Activated naive CD4-positive, alpha-beta T cell treated with anti-CD3 and anti-CD28 coated beads for 36 hours (primary cell): ENCODE results near the gene CARNS1. TPM values are rescaled to one million over a fixed set of nuclear protein-coding genes. Genes with fewer than 3 reads are reported as not detected.

Experiments
- CTCF ChIA-PET: fragments of 350-600 bp; sonication (Branson Sonifier 250); formaldehyde crosslinking; loops from one replicate; lab custom pipeline; 2021; ENCODE audit warnings: antibody characterized with exemption; lab: Charles Lee
- DNase-seq: peaks from one replicate; pipeline ENCODE4 v3.0.0-alpha.2; 2020
- H3K27ac Mint-ChIP-seq: one replicate; pipeline ENCODE4 v1.8.0; 2021; ENCODE audit warnings: mild to moderate bottlenecking, mixed read lengths
- H3K27me3 Mint-ChIP-seq: one replicate; pipeline ENCODE4 v1.8.0; 2021; ENCODE audit warnings: low read depth, mixed read lengths
- H3K36me3 Mint-ChIP-seq: one replicate; pipeline ENCODE4 v1.8.0; 2021; ENCODE audit warnings: low read depth, mixed read lengths
- H3K4me1 Mint-ChIP-seq: one replicate; pipeline ENCODE4 v1.8.0; 2021; ENCODE audit warnings: low read depth, mixed read lengths
- H3K4me3 Mint-ChIP-seq: one replicate; pipeline ENCODE4 v1.8.0; 2021; ENCODE audit warnings: mild to moderate bottlenecking, moderate library complexity, mixed read lengths
- H3K9me3 Mint-ChIP-seq: one replicate; pipeline ENCODE4 v1.8.0; 2021; ENCODE audit warnings: mixed read lengths
- intact Hi-C: fragments of 100-400 bp; cut with micrococcal nuclease; formaldehyde crosslinking; loops from one replicate; pipeline ENCODE4 v1.15.1; 2023
- total RNA-seq, 2 experiments: library from RNA; stranded (reverse); gene quantifications; one replicate each; pipeline ENCODE4 v1.2.3, GENCODE V29; 2021

Gene CARNS1
- total RNA-seq, 2 experiments from 2014 or later, result 0.91 to 2.0 TPM

DNA sequence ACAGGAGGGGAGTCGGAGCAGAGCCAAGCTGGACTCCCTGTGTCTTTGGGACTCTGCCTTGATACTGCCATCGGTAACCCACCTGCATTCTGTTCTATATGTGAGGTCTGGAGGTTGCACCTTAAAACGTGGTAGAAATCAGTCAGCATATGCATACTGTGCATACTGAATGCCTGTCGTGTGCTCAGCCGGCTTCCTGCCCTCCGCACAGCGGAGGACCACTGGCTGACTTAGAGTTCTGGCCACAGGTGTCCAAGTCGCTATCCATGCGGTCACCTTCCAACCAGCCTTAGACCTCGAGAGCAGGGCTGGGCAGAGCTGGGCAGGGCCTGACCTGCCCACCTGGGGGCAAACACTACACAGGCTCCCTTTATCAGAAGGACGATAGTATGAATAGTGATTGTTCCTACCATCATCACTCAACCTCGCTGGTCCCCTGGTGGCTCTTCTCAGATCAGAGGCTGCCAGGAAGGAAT, 7.8 kb upstream of the CARNS1 start:
- peak overlapping the region; percentile 92 for H3K27ac Mint-ChIP-seq
- H3K4me3 Mint-ChIP-seq, result peak overlapping the region; percentile 83
- H3K27me3 Mint-ChIP-seq, result no peaks in the 10 kb centered on the region
- peaks cover 81% of the 10 kb centered on the region for H3K4me1 Mint-ChIP-seq
- CTCF ChIA-PET, result interaction anchor here (0.9 to 3.0 kb wide), 4 partner anchors 31 to 237 kb away, joined by 3 to 18 read pairs (median 4); partner anchors contain the start of genes CLCF1 and PTPRCAP
- peaks cover 31% of the 10 kb centered on the region for H3K36me3 Mint-ChIP-seq
- intact Hi-C loops, result loop anchor here (1.0 to 10.0 kb wide), 3 partner anchors 29 to 397 kb away; no protein-coding TSS in a partner anchor
- no peaks in the 10 kb centered on the region for H3K9me3 Mint-ChIP-seq
- no peak for DNase-seq

DNA sequence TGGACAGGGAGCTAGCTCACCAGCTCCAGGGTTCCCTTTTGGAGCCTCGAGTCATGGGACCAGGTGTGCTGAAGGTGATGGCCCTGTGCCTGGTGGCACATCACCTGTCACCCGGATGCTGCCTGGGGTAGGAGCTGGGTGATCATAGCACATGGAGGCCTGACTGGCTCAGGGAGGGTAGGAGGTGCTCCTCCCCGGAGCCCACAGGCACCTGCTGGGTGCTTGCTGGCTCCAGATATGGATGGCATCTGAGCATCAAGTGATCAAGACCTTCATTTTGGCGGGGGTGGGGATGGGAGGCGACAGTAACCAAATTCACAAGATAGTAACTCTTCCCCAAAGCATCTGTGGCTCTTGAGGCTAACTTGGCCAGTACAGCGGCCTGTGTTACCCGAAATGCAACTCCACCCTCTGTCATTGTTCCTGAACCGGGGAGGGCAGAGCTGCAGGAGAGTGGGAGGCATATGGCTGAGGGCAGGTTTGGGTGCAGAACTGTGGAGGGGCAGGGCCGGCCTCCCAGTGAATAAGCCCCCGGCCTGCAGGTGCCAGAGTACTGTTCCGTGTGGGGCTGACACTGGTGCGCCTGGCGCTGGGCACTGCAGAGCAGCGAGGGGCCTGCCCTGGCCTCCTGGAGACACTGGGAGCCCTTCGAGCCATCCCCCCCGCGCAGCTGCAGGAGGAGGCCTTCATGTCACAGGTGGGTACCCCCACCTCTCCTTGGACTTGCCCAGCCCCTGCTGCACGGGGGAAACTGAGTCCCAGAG, 6.9 kb upstream of the CARNS1 start:
- Mint-ChIP-seq H3K27ac (peak overlapping the region; percentile 92), H3K4me3 (peak overlapping the region; percentile 83), H3K27me3 (no peaks in the 10 kb centered on the region), H3K9me3 (no peaks in the 10 kb centered on the region), H3K4me1 (peaks cover 80% of the 10 kb centered on the region), H3K36me3 (peaks cover 31% of the 10 kb centered on the region)
- DNase-seq, result peak; percentile 44
- intact Hi-C loops, result loop anchor here (1.0 to 10.0 kb wide), 3 partner anchors 9 to 396 kb away; no protein-coding TSS in a partner anchor
- CTCF ChIA-PET, result interaction anchor here (0.9 to 3.0 kb wide), 3 partner anchors 11 to 236 kb away, joined by 3 to 18 read pairs (median 4); partner anchors contain the start of gene PTPRCAP

GRCh38 chr11:67409261-67409666, 6.2 kb upstream of the CARNS1 start:
- H3K36me3 Mint-ChIP-seq, result peaks cover 31% of the 10 kb centered on the region

GRCh38 chr11:67409781-67410368, 5.6 kb upstream of the CARNS1 start:
- intact Hi-C loops, result loop anchor here (1.0 to 10.0 kb wide), 2 partner anchors 7 to 395 kb away; no protein-coding TSS in a partner anchor
- Mint-ChIP-seq H3K36me3 (peaks cover 27% of the 10 kb centered on the region), H3K9me3 (no peaks in the 10 kb centered on the region), H3K4me1 (peaks cover 81% of the 10 kb centered on the region), H3K4me3 (peak overlapping the region; percentile 83), H3K27me3 (no peaks in the 10 kb centered on the region), H3K27ac (peak overlapping the region; percentile 96)
- CTCF ChIA-PET, result interaction anchor here (1.5 kb wide), 1 partner anchor 10 kb away, joined by 4 read pairs; no protein-coding TSS in a partner anchor
- DNase-seq, result no peak

More at GRCh38 chr11:67409261-67409666, 6.2 kb upstream of the CARNS1 start:
- Mint-ChIP-seq H3K27ac (peak overlapping the region; percentile 96), H3K4me3 (peak overlapping the region; percentile 83), H3K27me3 (no peaks in the 10 kb centered on the region), H3K4me1 (peaks cover 79% of the 10 kb centered on the region), H3K9me3 (no peaks in the 10 kb centered on the region)
- peak; percentile 87 for DNase-seq
- intact Hi-C loops, result loop anchor here (1.0 to 10.0 kb wide), 2 partner anchors 8 to 396 kb away; no protein-coding TSS in a partner anchor
- CTCF ChIA-PET, result interaction anchor here (1.5 to 3.0 kb wide), 2 partner anchors 11 to 29 kb away, joined by 4 to 18 read pairs; partner anchors contain the start of gene PTPRCAP

DNA sequence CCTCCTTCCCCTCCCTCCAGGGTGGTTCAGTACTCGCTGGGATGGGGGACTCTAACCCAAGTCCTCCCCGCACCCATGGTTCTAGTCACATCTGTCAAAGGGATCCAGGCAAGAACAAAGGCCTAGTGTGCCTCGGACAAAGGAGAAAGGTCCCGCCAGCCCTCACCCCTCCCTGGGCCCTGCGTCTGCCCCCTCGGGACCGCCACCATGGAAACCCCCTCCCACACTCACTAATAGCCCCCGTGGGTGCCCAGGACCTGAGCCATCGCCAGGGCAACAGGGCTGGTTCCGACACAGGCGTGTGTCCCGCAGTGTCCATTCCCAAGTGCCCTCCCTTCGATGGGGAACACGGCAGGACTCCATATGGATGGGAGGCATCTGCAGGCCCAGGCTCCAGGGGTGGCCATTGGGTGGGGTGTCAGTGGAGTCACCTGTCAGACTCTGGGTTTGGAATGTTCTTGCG, 5.1 kb upstream of the CARNS1 start:
- no peak for DNase-seq
- Mint-ChIP-seq H3K4me1 (peaks cover 80% of the 10 kb centered on the region), H3K27me3 (no peaks in the 10 kb centered on the region), H3K4me3 (peak overlapping the region; percentile 83), H3K36me3 (peaks cover 23% of the 10 kb centered on the region), H3K27ac (peak overlapping the region; percentile 96), H3K9me3 (no peaks in the 10 kb centered on the region)
- intact Hi-C loops, result no loop called here
- CTCF ChIA-PET, result no interaction called here

DNA sequence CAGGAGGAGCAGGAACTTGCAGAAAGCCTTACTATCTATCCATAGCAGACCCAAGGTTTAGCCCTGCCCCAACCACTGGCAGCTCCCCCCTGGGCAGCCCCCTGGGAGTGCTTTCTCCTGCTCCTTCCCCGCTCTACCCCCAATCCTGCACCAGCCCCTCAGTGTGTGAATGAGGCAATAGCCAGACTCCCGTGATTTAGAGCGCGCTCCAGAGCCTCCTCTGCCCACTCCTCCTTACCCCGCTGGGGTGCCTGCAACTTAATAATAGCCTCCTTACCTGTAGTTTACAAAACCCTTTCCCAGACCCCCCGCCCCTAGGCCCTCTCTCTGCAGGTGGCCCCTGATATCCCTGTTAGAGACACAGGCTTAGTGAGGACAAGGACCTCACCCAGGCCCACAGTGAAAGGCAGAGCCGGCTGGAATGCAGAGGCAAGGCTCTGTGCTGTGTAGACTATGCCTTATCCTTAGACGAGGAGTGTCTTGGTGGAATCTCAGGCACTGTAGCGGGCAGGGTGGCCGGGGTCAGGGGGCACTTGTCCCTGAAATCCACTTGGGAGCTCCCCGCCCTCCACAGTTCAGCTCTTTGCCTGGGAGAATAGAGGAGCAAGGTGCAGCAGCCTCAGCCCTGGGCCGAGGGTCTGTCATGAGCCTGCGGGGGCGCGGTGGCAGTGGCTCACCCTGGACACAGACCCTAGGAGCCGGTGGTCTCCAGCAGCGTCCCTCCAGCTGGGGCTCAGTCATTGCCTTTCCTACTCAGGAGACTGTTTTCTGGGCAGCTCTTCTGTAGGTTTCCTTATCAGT, 4.3 kb upstream of the CARNS1 start:
- Mint-ChIP-seq H3K9me3 (no peaks in the 10 kb centered on the region), H3K4me1 (peaks cover 78% of the 10 kb centered on the region), H3K27ac (peak overlapping the region; percentile 96), H3K36me3 (peaks cover 16% of the 10 kb centered on the region), H3K27me3 (no peaks in the 10 kb centered on the region), H3K4me3 (no peak overlapping the region)
- no peak for DNase-seq
- CTCF ChIA-PET, result no interaction called here
- intact Hi-C loops, result no loop called here

GRCh38 chr11:67411785-67412152, 3.7 kb upstream of the CARNS1 start:
- Mint-ChIP-seq H3K4me3 (no peak overlapping the region), H3K27me3 (no peaks in the 10 kb centered on the region), H3K9me3 (no peaks in the 10 kb centered on the region), H3K27ac (peak overlapping the region; percentile 96), H3K36me3 (peaks cover 13% of the 10 kb centered on the region), H3K4me1 (peaks cover 78% of the 10 kb centered on the region)
- DNase-seq, result peak; percentile 70
- CTCF ChIA-PET, result interaction anchor here (1.7 kb wide), 1 partner anchor 28 kb away, joined by 5 read pairs; no protein-coding TSS in a partner anchor
- intact Hi-C loops, result no loop called here

GRCh38 chr11:67412495-67413179, 2.8 kb upstream of the CARNS1 start:
- intact Hi-C loops, result no loop called here
- Mint-ChIP-seq H3K27ac (peak overlapping the region; percentile 96), H3K4me3 (no peak overlapping the region), H3K36me3 (peaks cover 8% of the 10 kb centered on the region), H3K4me1 (peaks cover 75% of the 10 kb centered on the region), H3K27me3 (no peaks in the 10 kb centered on the region), H3K9me3 (no peaks in the 10 kb centered on the region)
- CTCF ChIA-PET, result interaction anchor here (1.4 to 1.9 kb wide), 3 partner anchors 8 to 27 kb away, joined by 4 to 10 read pairs (median 5); partner anchors contain the start of genes PPP1CA and TBC1D10C
- no peak for DNase-seq

DNA sequence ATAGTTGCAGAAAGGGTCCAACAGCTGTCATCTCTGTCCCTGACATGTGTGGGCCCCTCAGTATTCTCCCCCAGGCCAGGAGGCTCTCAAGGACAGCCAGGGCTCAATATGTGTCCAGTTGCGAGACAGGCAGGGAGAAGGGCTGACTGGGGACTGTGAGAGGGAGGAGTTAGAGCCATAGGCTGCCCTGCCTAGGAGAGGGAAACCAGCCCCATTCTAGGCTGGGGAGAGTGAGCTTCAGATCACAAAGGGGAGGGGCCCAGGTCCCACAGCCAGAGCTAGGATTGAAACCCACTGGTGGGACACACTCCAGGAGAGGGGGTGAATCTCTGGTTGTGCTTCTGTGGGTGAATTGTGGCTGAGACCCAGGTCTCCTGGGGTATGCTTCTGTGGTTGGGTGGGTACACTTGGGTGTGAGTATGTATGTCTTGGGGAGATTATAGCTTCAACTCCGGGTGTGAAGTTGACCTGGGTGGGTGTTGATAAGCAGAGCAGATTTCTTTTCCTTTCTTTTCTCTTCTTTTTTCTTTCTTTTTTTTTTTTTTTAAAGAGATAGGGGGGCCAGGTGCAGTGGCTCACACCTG, 2.1 kb upstream of the CARNS1 start:
- H3K4me3 Mint-ChIP-seq, result no peak overlapping the region
- CTCF ChIA-PET, result interaction anchor here (0.9 to 1.9 kb wide), 5 partner anchors 9 to 93 kb away, joined by 3 to 10 read pairs (median 5); partner anchors contain the start of genes PPP1CA, TBC1D10C and TMEM134
- H3K36me3 Mint-ChIP-seq, result peaks cover 7% of the 10 kb centered on the region
- no peak for DNase-seq
- peak overlapping the region; percentile 11 for H3K27ac Mint-ChIP-seq
- intact Hi-C loops, result no loop called here
- no peaks in the 10 kb centered on the region for H3K9me3 Mint-ChIP-seq
- H3K4me1 Mint-ChIP-seq, result peaks cover 75% of the 10 kb centered on the region
- no peaks in the 10 kb centered on the region for H3K27me3 Mint-ChIP-seq

GRCh38 chr11:67416416-67417335, 1.2 kb downstream of the CARNS1 start:
- peak overlapping the region; percentile 52 for H3K4me3 Mint-ChIP-seq
- H3K36me3 Mint-ChIP-seq, result no peaks in the 10 kb centered on the region
- peaks cover 65% of the 10 kb centered on the region for H3K4me1 Mint-ChIP-seq
- H3K27me3 Mint-ChIP-seq, result no peaks in the 10 kb centered on the region
- H3K27ac Mint-ChIP-seq, result peak overlapping the region; percentile 68
- intact Hi-C loops, result loop anchor here (1.0 kb wide), 1 partner anchor 7 kb away; no protein-coding TSS in a partner anchor
- CTCF ChIA-PET, result interaction anchor here (4.7 kb wide), 1 partner anchor 14 kb away, joined by 28 read pairs; the partner anchor contains the start of genes PPP1CA and TBC1D10C
- peak; percentile 76 for DNase-seq
- H3K9me3 Mint-ChIP-seq, result no peaks in the 10 kb centered on the region
